Trophoblast cell (in vitro differentiated cells and primary cell): ENCODE measurements around the gene SCAMP5.

Experiments
- DNase-seq, 2 donors: peaks; one replicate each; pipeline ENCODE4 v3.0.0-alpha.2; 2016
- H2AFZ ChIP-seq: 2 replicates; pipeline ENCODE4 v1.6.1; 2013; ENCODE audit warnings: low read length, moderate library complexity, mild to moderate bottlenecking; ENCODE audit not compliant: insufficient read depth, poor library complexity
- H2AK5ac ChIP-seq: 2 replicates; pipeline ENCODE4 v1.6.1; 2013; ENCODE audit warnings: mild to moderate bottlenecking, low read length
- H2BK120ac ChIP-seq: 2 replicates; pipeline ENCODE4 v1.6.1; 2013; ENCODE audit warnings: low read length, mild to moderate bottlenecking, moderate library complexity; ENCODE audit not compliant: insufficient read depth, poor library complexity
- H2BK12ac ChIP-seq: 2 replicates; pipeline ENCODE4 v1.6.1; 2013; ENCODE audit warnings: mild to moderate bottlenecking, low read length, moderate library complexity
- H2BK5ac ChIP-seq: 2 replicates; pipeline ENCODE4 v1.6.1; 2013; ENCODE audit warnings: low read length, low read depth, moderate library complexity, mild to moderate bottlenecking; ENCODE audit not compliant: poor library complexity
- H3K14ac ChIP-seq: 2 replicates; pipeline ENCODE4 v1.6.1; 2013; ENCODE audit warnings: mild to moderate bottlenecking, low read length
- H3K18ac ChIP-seq: 2 replicates; pipeline ENCODE4 v1.6.1; 2013; ENCODE audit warnings: mild to moderate bottlenecking, low read length
- H3K23ac ChIP-seq: 2 replicates; pipeline ENCODE4 v1.6.1; 2013; ENCODE audit warnings: low read length
- H3K27ac ChIP-seq: 2 replicates; pipeline ENCODE4 v1.5.1; 2013; ENCODE audit warnings: low read depth, mild to moderate bottlenecking, inconsistent platforms, low read length, moderate library complexity
- H3K27me3 ChIP-seq: 2 replicates; pipeline ENCODE4 v1.6.1; 2013; ENCODE audit warnings: inconsistent platforms, mild to moderate bottlenecking, low read length, moderate library complexity; ENCODE audit not compliant: insufficient read depth
- H3K36me3 ChIP-seq, 2 experiments: 1 replicate in 1 of 2; 2 replicates in 1 of 2; pipeline ENCODE4 v1.6.1; 2013; ENCODE audit warnings: low read length in 2 of 2, mild to moderate bottlenecking in 2 of 2, moderate library complexity in 1 of 2; ENCODE audit not compliant: insufficient read depth in 2 of 2, control insufficient read depth in 1 of 2
- H3K4ac ChIP-seq: 2 replicates; pipeline ENCODE4 v1.6.1; 2013; ENCODE audit warnings: low read depth, mild to moderate bottlenecking, low read length, moderate library complexity
- H3K4me1 ChIP-seq, 2 experiments: 1 replicate in 1 of 2; 2 replicates in 1 of 2; pipeline ENCODE4 v1.6.1; 2013; ENCODE audit warnings: low read length in 2 of 2, mild to moderate bottlenecking in 2 of 2, moderate library complexity in 1 of 2; ENCODE audit not compliant: insufficient read depth in 2 of 2, control insufficient read depth in 1 of 2
- H3K4me2 ChIP-seq: 2 replicates; pipeline ENCODE4 v1.6.1; 2013; ENCODE audit warnings: inconsistent platforms, mild to moderate bottlenecking, low read length, moderate library complexity
- H3K4me3 ChIP-seq: 2 replicates; pipeline ENCODE4 v1.5.1; 2013; ENCODE audit warnings: mild to moderate bottlenecking, low read depth, low read length, inconsistent platforms
- H3K79me1 ChIP-seq: one replicate; pipeline ENCODE4 v1.6.1; 2013; ENCODE audit warnings: low read length
- H3K79me2 ChIP-seq: 2 replicates; pipeline ENCODE4 v1.6.1; 2013; ENCODE audit warnings: low read length, mild to moderate bottlenecking; ENCODE audit not compliant: control insufficient read depth, insufficient read depth, poor library complexity
- H3K9ac ChIP-seq: 2 replicates; pipeline ENCODE4 v1.6.1; 2013; ENCODE audit warnings: mild to moderate bottlenecking, low read length
- H3K9me3 ChIP-seq: 2 replicates; pipeline ENCODE4 v1.6.1; 2013; ENCODE audit warnings: low read depth, mild to moderate bottlenecking, control low read depth, inconsistent platforms, low read length; ENCODE audit not compliant: insufficient read depth
- H4K12ac ChIP-seq: 2 replicates; pipeline ENCODE4 v1.6.1; 2013; ENCODE audit warnings: low read depth, mild to moderate bottlenecking, low read length, moderate library complexity
- H4K8ac ChIP-seq: 2 replicates; pipeline ENCODE4 v1.6.1; 2013; ENCODE audit warnings: low read depth, mild to moderate bottlenecking, low read length, moderate library complexity
- H4K91ac ChIP-seq: one replicate; pipeline ENCODE4 v1.6.1; 2013; ENCODE audit warnings: low read depth, mild to moderate bottlenecking, low read length, moderate library complexity
- WGBS: extraction: QIAGEN DNeasy Blood & Tissue Kit; methylation state at CpG from one replicate; pipeline ENCODE4 v1.1.7; 2013; ENCODE audit warnings: missing lambda C conversion rate; ENCODE audit not compliant: insufficient read length, insufficient coverage; ENCODE audit errors: extremely low coverage; 5-methylcytosine and 5-hydroxymethylcytosine counted together

SCAMP5 gene

DNA sequence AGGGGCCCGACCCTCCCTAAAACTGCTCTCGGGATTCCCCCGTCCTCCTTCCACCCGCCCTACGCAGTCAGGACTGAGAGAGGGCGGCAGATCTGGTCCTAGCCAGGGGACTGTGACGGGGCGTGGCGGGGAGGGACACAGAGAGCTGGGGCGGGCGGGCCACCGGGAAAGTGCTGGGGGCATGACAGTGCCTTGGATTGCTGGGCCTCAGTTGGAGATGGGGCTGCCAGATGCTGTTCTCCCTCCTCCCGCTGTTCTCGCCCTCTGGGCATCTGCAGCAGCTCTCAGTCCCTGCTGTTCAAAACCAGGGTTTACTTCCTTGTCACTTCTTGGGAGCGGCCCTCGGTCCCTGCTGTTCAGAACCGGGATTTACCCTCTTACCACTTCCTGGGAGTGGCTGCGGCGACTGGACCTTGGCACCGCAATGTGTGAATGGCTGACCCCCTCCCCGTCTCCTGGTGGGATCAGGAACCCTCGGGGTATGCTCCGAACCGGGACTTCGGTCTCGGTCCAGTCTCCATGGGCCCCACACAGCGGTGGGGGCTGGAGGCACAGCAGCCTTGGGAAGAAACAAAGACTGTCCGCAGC, 36.9 kb upstream of the SCAMP5 start:
- Histone ChIP-seq H4K91ac (no peak overlapping the region), H3K9me3 (peaks cover 4% of the 10 kb centered on the region), H2AK5ac (no peak overlapping the region), H3K9ac (no peak overlapping the region), H3K18ac (no peak overlapping the region), H4K12ac (no peak overlapping the region), H3K4me2 (peak overlapping the region; percentile 19), H3K27ac (no peak overlapping the region), H3K36me3 (no peaks in the 10 kb centered on the region), H3K4ac (no peak overlapping the region), H3K4me3 (no peak overlapping the region), H2BK120ac (no peak overlapping the region), H4K8ac (no peak overlapping the region), H2AFZ (no peak overlapping the region), H2BK12ac (no peak overlapping the region), H3K23ac (no peak overlapping the region), H3K79me1 (no peaks in the 10 kb centered on the region), H3K27me3 (peaks cover 55% of the 10 kb centered on the region), H3K14ac (no peak overlapping the region), H3K4me1 (peaks cover 13 to 14% of the 10 kb centered on the region in 2 experiments), H2BK5ac (no peak overlapping the region), H3K79me2 (no peaks in the 10 kb centered on the region)
- WGBS, result no CpG with 5 or more reads among the region's 28 CpGs
- peak; percentile 41 to 70 for DNase-seq

DNA sequence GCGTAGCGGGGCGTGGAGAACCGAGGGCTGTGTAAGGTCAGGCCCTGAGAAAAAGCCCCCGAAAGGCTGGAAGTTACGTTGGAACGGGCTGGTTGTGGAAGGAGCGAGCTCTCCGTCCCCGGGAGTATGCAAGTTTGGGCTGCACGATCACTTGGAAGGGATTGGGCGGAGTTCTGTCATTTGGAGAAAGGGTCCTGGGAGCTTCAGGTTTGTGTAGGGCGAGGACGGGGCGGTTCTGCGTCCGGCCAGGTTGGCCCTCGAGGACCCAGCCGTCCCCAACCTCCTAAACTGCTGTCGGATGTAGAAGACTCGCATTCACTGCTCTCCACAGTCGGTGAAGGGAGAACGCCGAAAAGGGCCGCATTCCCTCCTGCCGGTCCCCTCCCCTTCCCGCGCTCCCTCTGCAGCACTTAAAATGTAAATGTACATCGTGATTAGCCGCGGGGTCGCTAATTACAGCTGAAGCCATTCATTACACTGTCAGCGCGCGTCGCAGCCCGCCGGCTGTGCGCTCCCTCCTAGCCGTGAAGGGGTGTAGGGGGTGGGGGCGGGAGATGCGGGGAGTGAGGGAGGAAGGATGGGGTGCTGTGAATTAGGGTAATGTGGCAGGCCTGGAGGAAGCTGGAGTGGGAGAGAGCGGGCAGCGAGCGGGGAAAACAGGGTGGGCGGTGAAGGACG, 36.3 kb upstream of the SCAMP5 start:
- Histone ChIP-seq H3K18ac (no peak overlapping the region), H3K9me3 (peaks cover 4% of the 10 kb centered on the region), H2BK12ac (no peak overlapping the region), H3K4me1 (peaks cover 13 to 14% of the 10 kb centered on the region in 2 experiments), H2BK120ac (no peak overlapping the region), H3K79me1 (no peaks in the 10 kb centered on the region), H4K91ac (no peak overlapping the region), H4K12ac (no peak overlapping the region), H3K14ac (no peak overlapping the region), H3K23ac (no peak overlapping the region), H4K8ac (no peak overlapping the region), H2AFZ (no peak overlapping the region), H3K79me2 (no peaks in the 10 kb centered on the region), H2AK5ac (no peak overlapping the region), H3K36me3 (no peaks in the 10 kb centered on the region), H3K4me3 (no peak overlapping the region), H3K27ac (no peak overlapping the region), H3K9ac (no peak overlapping the region), H2BK5ac (no peak overlapping the region), H3K27me3 (peaks cover 55% of the 10 kb centered on the region), H3K4ac (no peak overlapping the region), H3K4me2 (peak overlapping the region; percentile 16)
- no CpG with 5 or more reads among the region's 47 CpGs for WGBS
- no peak for DNase-seq

DNA sequence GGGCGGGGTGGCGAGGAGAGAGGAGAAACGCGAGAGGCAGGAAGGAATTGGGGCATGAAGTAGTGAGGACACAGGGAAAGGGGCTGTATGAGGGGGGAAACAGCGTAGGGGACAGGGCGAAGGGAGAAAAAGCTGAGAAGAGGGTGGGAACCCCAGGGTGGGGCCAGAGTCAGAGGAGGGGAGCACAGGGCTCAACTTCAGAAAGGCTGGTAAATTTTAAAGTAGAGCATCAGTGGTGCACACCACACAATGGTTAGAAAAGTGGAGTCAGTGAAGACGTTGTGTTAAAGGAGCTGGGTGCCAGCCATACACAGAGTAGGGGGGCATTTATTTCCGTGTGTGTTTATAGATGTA, 35.8 kb upstream of the SCAMP5 start:
- no peak overlapping the region for H3K4me3 ChIP-seq
- no peak overlapping the region for H3K4me2 ChIP-seq
- H3K36me3 ChIP-seq, result no peaks in the 10 kb centered on the region
- H2BK5ac ChIP-seq, result no peak overlapping the region
- H3K14ac ChIP-seq, result no peak overlapping the region
- H3K9me3 ChIP-seq, result peaks cover 4% of the 10 kb centered on the region
- no peak for DNase-seq
- H3K4ac ChIP-seq, result no peak overlapping the region
- no peak overlapping the region for H2BK12ac ChIP-seq
- H3K18ac ChIP-seq, result no peak overlapping the region
- H4K91ac ChIP-seq, result no peak overlapping the region
- H3K79me1 ChIP-seq, result no peaks in the 10 kb centered on the region
- H3K27me3 ChIP-seq, result peaks cover 55% of the 10 kb centered on the region
- no peak overlapping the region for H4K8ac ChIP-seq
- no peak overlapping the region for H3K27ac ChIP-seq
- no peak overlapping the region for H3K23ac ChIP-seq
- H3K79me2 ChIP-seq, result no peaks in the 10 kb centered on the region
- H3K9ac ChIP-seq, result no peak overlapping the region
- no peak overlapping the region for H4K12ac ChIP-seq
- H2BK120ac ChIP-seq, result no peak overlapping the region
- H3K4me1 ChIP-seq, result peaks cover 13 to 14% of the 10 kb centered on the region in 2 experiments
- no CpG with 5 or more reads among the region's 8 CpGs for WGBS
- no peak overlapping the region for H2AK5ac ChIP-seq
- H2AFZ ChIP-seq, result no peak overlapping the region

DNA sequence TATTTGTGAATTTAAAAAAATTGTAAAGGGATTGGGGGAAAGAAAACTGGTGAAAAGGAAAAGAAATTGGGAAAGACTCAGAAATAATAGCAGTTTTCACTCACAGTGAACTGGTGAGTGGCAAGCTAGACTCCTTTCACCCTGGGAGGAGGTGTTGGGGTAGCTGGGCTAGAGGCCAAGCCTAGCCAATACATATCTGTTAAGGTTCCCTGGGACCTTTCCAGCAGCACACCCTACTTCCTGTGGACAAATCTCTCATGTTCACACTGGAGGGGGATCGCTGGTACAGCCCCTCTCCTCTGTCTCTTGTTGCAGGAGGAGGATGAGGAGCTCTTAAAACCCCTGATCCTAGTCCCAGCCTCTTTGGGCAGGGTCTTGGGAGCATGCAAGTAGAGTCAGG, 35.1 kb upstream of the SCAMP5 start:
- H3K4me1 ChIP-seq, result peaks cover 13 to 14% of the 10 kb centered on the region in 2 experiments
- H3K79me1 ChIP-seq, result no peaks in the 10 kb centered on the region
- no peak overlapping the region for H3K23ac ChIP-seq
- peaks cover 4% of the 10 kb centered on the region for H3K9me3 ChIP-seq
- no peak overlapping the region for H3K14ac ChIP-seq
- H4K91ac ChIP-seq, result no peak overlapping the region
- H4K8ac ChIP-seq, result no peak overlapping the region
- no peak overlapping the region for H3K27ac ChIP-seq
- H3K79me2 ChIP-seq, result no peaks in the 10 kb centered on the region
- H2AFZ ChIP-seq, result no peak overlapping the region
- no peak overlapping the region for H2BK120ac ChIP-seq
- H3K4me2 ChIP-seq, result no peak overlapping the region
- no CpG with 5 or more reads among the region's 1 CpG for WGBS
- no peak overlapping the region for H2BK5ac ChIP-seq
- DNase-seq, result no peak
- no peak overlapping the region for H3K4me3 ChIP-seq
- no peak overlapping the region for H3K18ac ChIP-seq
- H3K4ac ChIP-seq, result no peak overlapping the region
- H3K36me3 ChIP-seq, result no peaks in the 10 kb centered on the region
- no peak overlapping the region for H2AK5ac ChIP-seq
- H2BK12ac ChIP-seq, result no peak overlapping the region
- H4K12ac ChIP-seq, result no peak overlapping the region
- H3K9ac ChIP-seq, result no peak overlapping the region
- peaks cover 52% of the 10 kb centered on the region for H3K27me3 ChIP-seq
